ENCODE measurements around the gene MRPL27. TPM values are rescaled to one million over a fixed set of nuclear protein-coding genes. Genes with fewer than 3 reads are reported as not detected.

Gene MRPL27
- total RNA-seq, 6 experiments from 2014 or later = 34.3 to 69.4 (median 38.6) TPM

- Histone ChIP-seq H3K4me1 (peaks cover 0 to 16% (median 0%) of the 10 kb centered on the region in 4 donors), H3K4me3 (no peak overlapping the region), H3K36me3 (peaks cover 0 to 14% (median 4%) of the 10 kb centered on the region in 4 donors), H3K27me3 (no peaks in the 10 kb centered on the region), H3K9me3 (no peaks in the 10 kb centered on the region), H3K27ac (no peak overlapping the region)
- 20% methylated on average over 1 of the region's 5 CpGs for WGBS (ENCODE audit: insufficient coverage, low coverage, low lambda C conversion rate, missing lambda C conversion rate)
- intact Hi-C loops (cut with DNase I) = loop anchor here in 1 of 2 donors (10.0 kb wide), 1 partner anchor 126 kb away; no protein-coding TSS in a partner anchor
- DNase-seq (peak; percentile 52 to 92 (median 85)), ATAC-seq (peak; percentile 41 to 82 (median 52))
- TF ChIP-seq, protein P1, sequence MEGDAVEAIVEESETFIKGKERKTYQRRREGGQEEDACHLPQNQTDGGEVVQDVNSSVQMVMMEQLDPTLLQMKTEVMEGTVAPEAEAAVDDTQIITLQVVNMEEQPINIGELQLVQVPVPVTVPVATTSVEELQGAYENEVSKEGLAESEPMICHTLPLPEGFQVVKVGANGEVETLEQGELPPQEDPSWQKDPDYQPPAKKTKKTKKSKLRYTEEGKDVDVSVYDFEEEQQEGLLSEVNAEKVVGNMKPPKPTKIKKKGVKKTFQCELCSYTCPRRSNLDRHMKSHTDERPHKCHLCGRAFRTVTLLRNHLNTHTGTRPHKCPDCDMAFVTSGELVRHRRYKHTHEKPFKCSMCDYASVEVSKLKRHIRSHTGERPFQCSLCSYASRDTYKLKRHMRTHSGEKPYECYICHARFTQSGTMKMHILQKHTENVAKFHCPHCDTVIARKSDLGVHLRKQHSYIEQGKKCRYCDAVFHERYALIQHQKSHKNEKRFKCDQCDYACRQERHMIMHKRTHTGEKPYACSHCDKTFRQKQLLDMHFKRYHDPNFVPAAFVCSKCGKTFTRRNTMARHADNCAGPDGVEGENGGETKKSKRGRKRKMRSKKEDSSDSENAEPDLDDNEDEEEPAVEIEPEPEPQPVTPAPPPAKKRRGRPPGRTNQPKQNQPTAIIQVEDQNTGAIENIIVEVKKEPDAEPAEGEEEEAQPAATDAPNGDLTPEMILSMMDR (IDR thresholded peaks at IDR 0.05) = no peak
- TF ChIP-seq POLR2A (IDR thresholded peaks at IDR 0.05) = no peak
Observed at GRCh38 chr17:50359005-50359699, 13.8 kb downstream of the MRPL27 start.

DNA sequence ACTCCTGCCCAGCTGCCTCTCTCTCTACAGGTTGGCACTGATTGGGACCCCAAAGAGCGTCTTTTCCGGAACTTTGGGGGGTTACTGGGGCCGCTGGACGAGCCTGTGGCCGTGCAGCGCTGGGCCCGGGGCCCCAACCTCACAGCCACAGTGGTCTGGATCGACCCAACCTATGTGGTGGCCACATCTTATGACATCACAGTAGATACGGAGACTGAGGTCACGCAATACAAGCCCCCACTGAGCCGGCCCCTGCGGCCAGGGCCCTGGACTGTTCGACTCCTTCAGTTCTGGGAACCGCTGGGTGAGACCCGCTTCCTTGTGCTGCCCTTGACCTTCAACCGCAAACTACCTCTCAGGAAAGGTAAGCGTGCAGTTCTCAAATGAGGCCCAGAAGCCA, 14.8 kb downstream of the MRPL27 start:
- WGBS (ENCODE audit: insufficient coverage, low coverage, low lambda C conversion rate, missing lambda C conversion rate) = 100% methylated on average over 1 of the region's 17 CpGs
- ATAC-seq (no peak), DNase-seq (no peak)
- intact Hi-C loops (cut with DNase I) = loop anchor here in 1 of 2 donors (10.0 kb wide), 1 partner anchor 127 kb away; no protein-coding TSS in a partner anchor
- H3K27me3 ChIP-seq = no peaks in the 10 kb centered on the region
- H3K36me3 ChIP-seq = peaks cover 0 to 14% (median 4%) of the 10 kb centered on the region in 4 donors
- no peaks in the 10 kb centered on the region for H3K9me3 ChIP-seq
- TF ChIP-seq, protein P1 (IDR thresholded peaks at IDR 0.05) = no peak
- no peak for TF ChIP-seq POLR2A (IDR thresholded peaks at IDR 0.05)
- H3K4me3 ChIP-seq = no peak overlapping the region
- H3K27ac ChIP-seq = no peak overlapping the region
- H3K4me1 ChIP-seq = peaks cover 0 to 16% (median 0%) of the 10 kb centered on the region in 4 donors

GRCh38 chr17:50356892-50357510, 16.0 kb downstream of the MRPL27 start:
- no peaks in the 10 kb centered on the region for H3K9me3 ChIP-seq
- ATAC-seq (no peak), DNase-seq (peak in 2 of 3 donors; percentile 37 to 42)
- TF ChIP-seq POLR2A (IDR thresholded peaks at IDR 0.05) = no peak
- TF ChIP-seq, protein P1 (IDR thresholded peaks at IDR 0.05) = no peak
- intact Hi-C loops (cut with DNase I) = loop anchor here in 1 of 2 donors (10.0 kb wide), 1 partner anchor 128 kb away; no protein-coding TSS in a partner anchor
- H3K4me3 ChIP-seq = no peak overlapping the region
- peaks cover 0 to 9% (median 0%) of the 10 kb centered on the region in 4 donors for H3K4me1 ChIP-seq
- H3K27me3 ChIP-seq = no peaks in the 10 kb centered on the region
- H3K36me3 ChIP-seq = peaks cover 0 to 14% (median 4%) of the 10 kb centered on the region in 4 donors
- WGBS (ENCODE audit: insufficient coverage, low coverage, low lambda C conversion rate, missing lambda C conversion rate) = no CpG with 5 or more reads among the region's 12 CpGs
- no peak overlapping the region for H3K27ac ChIP-seq

DNA sequence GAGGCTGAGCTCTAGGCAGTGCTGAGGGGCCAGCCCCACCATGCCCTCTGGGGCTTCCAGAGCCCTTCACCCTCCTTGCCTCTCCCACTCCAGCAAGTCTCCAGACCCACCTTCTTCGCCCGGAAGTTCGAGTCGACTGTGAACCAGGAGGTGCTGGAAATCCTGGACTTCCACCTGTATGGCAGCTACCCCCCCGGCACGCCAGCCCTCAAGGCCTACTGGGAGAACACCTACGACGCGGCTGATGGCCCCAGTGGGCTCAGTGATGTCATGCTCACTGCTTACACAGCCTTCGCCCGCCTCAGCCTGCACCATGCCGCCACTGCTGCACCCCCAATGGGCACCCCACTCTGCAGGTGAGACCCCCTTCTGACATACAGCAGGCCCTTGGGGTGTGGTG, 16.6 kb downstream of the MRPL27 start:
- no peak for ATAC-seq
- Histone ChIP-seq H3K4me1 (peaks cover 0 to 9% (median 0%) of the 10 kb centered on the region in 4 donors), H3K27me3 (no peaks in the 10 kb centered on the region), H3K9me3 (no peaks in the 10 kb centered on the region), H3K27ac (no peak overlapping the region), H3K36me3 (peaks cover 0 to 14% (median 4%) of the 10 kb centered on the region in 4 donors), H3K4me3 (no peak overlapping the region)
- 100% methylated on average over 1 of the region's 12 CpGs for WGBS (ENCODE audit: insufficient coverage, low coverage, low lambda C conversion rate, missing lambda C conversion rate)
- peak in 2 of 3 donors; percentile 41 to 45 for DNase-seq
- no peak for TF ChIP-seq POLR2A (IDR thresholded peaks at IDR 0.05)
- TF ChIP-seq, protein P1 (IDR thresholded peaks at IDR 0.05) = no peak
- intact Hi-C loops (cut with DNase I) = loop anchor here in 1 of 2 donors (10.0 kb wide), 1 partner anchor 128 kb away; no protein-coding TSS in a partner anchor
